HG03025 (cell line): ENCODE results near the gene TSPOAP1.
"Not testable (repeated sequence)": the region's sequence is repeated elsewhere in the genome, so short reads cannot be mapped to it uniquely, and the experiment has no call there.

ENCODE experiments used
- ATAC-seq: cut with Tn5 transposase; IDR thresholded peaks from one replicate; pipeline ENCODE4 v1.9.1; 2021; ENCODE audit warnings: mild to moderate bottlenecking, moderate library complexity; ENCODE audit not compliant: unreplicated experiment, low FRiP score

TSPOAP1 gene

DNA sequence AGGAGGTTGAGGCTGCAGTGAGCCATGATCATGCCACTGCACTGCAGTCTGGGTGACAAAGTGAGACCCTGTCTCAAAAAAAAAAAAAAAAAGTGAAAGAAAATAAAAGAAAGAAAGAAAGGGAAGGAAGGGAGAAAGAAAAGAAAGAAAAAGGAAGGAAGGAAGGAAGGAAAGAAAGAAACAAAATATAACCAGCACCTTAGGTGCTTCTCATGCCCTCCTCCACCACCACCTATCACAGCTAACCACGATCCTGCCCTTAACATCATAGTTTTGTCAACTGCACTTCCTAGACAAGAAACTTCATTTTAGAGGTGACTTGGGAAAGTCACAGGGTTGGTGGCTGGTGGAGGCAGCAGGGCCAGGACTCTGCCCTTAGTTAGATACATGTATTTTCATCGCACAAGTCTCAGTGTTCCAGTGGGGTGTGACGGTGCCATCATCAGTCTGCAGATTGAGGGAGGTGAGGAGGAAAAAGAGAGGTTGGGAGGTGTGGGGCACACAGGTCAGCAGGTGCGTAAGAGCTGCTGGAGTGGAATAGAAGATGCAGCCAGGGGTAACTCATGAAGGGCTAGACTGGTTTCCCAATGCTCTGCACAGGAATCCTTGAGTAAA is 13.4 kb upstream of the TSPOAP1 start:
- ATAC-seq, result no peak

DNA sequence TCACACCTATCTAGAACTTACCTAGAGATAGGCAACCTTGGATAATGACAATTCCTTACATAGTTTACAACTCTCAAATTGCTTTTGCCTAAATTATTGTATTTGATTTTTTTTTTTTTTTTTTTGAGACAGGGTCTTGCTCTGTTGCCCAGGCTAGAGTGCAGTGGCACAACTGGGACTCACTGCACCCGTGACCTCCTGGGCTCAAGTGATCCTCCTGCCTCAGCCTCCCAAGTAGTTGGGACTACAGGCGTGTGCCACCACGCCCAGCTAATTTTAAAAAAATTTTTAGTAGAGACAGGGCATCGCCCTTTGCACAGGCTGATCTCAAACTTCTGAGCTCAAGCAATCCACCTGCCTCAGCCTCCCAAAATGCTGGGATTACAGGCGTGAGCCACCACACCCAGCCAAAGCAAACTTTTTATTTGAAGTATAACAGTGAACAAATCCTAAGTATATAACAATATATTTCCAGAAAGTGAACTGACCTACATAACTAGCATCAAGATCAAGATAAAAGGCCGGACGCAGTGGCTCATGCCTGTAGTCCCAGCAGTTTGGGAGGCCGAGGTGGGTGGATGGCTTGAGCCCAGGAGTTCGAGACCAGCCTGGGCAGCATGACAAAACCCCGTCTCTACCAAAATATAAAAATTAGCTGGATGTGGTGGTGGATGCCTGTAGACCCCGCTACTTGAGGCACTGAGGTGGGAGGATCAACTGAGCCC is 12.7 kb upstream of the TSPOAP1 start:
- not testable (repeated sequence) for ATAC-seq

GRCh38 chr17:58340405-58340876 is 11.8 kb upstream of the TSPOAP1 start:
- no peak for ATAC-seq

DNA sequence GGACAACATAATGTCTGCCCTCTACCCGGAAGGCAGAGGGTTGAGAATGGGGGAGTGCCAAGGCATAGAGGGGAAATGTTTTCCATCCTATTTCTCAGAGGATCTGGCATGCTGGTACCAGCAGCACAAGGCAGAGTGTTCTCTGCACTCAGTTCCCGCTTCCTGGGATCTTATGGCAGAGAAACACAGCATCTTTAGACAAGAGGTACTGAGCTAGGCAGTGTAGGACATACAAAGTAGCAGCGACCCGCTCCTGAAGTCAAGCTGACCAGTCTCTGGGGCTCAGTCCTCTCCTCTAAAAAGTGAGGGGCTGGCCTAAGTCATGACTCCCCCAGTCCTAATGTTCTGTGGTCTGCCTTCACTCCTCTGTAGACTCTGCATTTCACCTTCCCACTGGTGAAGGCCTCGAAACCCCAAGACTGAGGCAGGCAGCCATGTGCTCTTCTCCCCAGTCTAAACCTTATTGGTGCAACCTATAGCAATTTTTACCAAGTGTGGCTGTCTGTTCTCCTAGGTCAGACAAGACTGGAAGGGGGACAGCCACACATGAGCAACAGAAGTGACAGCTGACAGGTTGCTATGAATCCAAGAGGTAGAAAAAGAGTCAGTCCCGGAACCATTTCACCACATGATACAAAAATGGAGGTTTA is 11.3 kb upstream of the TSPOAP1 start:
- ATAC-seq, result no peak

GRCh38 chr17:58338841-58339754 is 10.5 kb upstream of the TSPOAP1 start:
- ATAC-seq, result no peak

DNA sequence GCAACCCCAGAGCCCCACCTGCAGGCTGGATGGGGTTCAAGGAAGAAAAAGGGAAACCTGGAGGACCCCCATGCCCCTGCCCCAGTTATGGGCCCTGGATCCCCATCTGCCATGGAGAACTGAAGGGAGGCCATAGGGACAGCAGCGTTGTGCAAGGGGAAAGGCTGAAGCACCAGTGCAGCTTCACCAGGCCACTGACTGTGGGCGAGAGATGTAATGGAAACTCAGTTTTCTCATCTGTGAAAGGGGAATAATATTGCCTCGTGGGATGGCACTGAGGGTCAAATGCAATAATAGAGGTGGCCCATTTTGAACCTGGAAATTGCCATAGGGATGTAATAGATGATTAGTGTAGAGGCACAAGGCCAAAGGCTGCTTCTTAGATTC is 9.9 kb upstream of the TSPOAP1 start:
- ATAC-seq, result peak; percentile 4

DNA sequence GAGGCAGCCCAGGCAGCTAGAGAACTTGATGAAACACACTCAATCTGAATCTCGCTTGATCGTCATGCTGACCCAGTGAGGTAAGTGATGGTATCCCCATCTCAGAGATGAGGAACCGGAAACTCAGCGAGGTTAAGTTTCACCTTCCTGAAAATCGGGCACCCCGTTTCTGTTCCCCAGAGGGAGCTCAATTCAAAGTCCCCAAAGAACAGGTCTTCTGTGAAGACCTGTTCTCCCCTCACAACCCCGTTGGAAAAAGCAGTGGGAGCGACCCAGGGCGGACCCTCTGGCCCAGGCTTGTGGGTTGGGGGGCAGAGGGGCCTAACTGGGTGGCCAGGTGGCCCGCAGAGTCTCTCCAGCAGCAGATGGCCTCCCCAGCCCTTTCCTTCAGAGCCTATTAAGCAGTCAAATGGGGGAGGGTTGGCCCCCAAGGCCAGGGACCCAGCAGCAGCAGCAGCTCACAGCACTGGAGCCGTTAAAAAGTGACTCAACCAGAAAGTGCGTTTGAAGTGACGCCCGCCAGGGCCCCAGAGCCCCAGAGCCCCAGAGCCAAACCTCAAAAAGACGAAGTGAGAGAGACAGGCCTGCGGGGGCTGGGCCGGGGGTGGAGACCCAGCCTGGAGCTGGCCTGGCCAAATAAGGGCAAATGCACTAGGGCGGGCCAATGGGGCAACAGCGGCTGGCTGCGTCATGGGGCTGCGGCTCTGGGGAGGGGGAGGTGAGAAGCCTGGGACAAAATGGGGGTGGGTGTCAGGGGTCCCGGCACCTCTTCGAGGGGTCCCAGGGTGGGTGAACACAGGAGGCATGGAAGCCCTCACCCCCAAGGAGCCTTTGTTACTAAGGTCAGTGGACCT is 9.2 kb upstream of the TSPOAP1 start:
- peak; percentile 54 for ATAC-seq

GRCh38 chr17:58337210-58337599 is 8.6 kb upstream of the TSPOAP1 start:
- no peak for ATAC-seq

- no peak for ATAC-seq
Observed at GRCh38 chr17:58336456-58337209, 8.0 kb upstream of the TSPOAP1 start.

GRCh38 chr17:58335779-58336455 is 7.3 kb upstream of the TSPOAP1 start:
- no peak for ATAC-seq

DNA sequence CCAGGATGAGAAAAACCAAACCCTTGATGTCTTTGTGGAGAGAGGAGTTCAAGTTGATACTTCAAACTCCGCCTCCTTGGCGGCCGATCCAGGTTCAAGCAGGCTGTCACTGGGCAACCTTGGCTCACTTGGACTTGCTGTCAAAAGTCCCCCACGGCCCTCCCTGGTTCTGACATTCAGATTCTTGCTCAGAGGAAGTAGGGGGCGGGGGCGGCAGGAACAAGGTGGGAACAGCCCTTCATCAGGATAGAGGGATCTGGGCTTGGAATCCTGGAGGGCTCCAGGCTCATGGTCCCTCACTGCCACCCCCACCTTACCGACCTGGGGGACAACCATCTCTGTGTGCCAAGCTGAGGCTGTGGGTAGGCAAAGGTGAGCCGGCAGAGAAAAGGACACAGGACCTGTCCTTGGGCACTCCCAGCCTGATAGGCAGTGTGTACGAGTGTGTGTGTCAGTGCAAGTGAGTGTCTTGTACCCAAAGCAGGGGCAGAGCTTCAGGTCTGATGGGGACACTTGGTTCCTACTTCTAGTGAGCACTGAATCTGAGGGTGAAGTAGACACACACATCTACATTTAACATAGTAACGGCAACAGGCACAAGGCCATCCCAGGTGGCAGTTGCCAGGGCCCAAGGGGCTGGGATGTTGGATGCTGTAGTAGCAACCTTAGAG is 6.6 kb upstream of the TSPOAP1 start:
- no peak for ATAC-seq

DNA sequence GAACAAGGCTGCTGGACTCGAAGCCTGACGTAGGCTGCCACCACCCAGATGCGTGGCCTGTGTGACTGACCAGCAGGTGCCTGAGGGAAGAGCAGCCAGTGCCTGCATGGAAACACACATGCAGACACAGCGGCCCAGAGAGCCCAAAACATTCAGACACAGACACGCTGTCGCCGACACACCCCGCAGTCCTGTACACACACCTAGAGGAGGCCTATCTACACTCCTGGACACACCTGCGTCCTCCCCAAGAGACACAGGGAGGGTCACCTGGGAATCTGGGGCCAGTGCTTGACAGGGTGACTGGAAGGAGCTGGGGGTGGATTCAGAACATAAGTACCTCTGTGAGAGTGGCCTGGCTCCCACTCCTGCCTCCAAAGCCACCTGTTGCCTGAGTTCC is 6.1 kb upstream of the TSPOAP1 start:
- no peak for ATAC-seq

DNA sequence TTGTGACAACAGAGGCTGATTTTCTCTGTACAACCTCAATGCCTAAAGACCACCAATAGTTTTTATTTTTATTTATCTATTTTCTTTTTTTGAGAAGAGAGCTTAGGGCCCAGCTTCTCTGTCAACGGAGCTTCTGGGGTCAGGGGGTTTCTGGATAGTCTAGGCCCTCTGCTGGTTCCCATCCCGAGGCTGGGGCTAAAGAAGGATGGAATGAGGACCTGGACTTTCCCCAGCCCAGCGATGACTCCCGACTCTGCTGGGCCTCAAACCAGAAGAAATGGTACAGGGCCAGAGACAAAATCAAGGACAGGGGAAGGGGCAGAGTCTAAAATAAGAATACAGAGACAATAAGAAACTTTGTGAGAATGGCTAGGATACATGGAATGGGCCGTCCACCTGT is 5.7 kb upstream of the TSPOAP1 start:
- no peak for ATAC-seq

DNA sequence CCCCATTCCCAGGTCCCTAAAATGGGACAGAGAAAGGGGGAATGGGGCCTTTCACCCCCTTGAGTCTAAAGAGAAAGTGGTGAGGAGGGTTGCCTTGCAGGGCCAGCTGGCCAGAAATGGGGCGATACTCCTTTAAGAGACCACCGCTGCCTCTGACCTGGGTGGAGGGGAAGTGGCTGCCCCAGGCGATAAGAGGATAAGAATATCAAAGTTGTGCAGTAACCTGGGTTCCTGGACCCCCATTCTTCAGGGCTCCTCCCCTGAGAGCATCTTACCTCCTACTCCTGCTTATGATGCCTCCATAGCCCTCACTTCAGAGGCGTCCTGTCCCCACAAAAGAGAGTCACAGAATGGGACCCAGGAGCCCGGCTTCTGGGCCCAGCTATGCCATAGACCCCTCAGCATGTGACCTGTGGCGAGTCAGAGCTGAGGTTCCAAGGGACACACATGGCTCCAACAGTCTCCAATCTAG is 5.2 kb upstream of the TSPOAP1 start:
- ATAC-seq, result no peak

DNA sequence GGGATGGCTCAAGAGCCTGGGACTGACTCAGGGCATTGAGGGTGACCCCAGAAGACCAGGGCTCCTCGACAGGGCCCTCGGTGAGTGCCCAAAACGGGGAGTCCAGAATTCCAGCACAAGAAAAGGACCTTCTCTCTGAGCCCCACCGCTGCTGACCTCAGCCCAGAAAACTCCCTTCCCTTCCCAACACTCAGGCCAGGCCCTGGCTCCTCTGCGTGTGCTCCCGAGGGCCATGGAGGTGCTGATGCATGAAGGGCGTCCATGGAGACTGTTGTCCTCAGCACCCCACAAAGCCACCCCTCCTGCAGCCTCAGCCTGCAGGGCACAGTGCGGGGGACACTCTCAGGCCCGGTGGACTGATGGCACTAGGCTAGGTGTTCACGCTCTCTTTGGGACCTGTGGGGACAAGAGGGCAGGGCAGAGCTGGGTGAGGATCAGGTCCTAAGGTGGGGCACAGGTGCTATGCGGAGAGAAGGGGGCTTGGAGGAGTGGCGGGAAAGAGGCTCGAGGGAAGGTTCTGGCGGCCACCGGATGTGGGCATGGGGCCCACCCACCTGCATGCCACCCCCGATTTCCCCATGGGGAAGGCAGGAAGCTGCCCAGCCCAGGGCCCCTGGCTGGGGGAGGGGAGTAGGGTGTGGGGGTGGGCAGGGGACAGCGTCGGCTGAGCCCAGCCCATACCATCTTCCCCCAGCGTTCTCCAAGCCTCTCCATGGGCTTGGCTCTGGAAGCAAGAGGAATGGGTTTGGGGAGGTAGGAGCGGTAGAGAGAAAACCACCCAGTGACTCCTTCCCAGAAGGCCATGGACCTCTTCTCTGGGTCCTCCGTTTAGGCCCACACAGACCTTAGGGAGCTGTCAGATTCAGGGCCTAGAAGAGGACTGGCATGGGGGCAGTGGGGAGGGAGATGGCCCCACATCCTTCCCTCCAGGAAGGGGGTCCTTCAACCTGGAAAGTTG is 4.5 kb upstream of the TSPOAP1 start:
- ATAC-seq, result no peak

GRCh38 chr17:58331815-58332777 is 3.5 kb upstream of the TSPOAP1 start:
- ATAC-seq, result no peak
